MCF 10A (cell line): ENCODE data around the gene CORO2B. TPM values are rescaled to one million over a fixed set of nuclear protein-coding genes. Genes with fewer than 3 reads are reported as not detected.
A peak's percentile ranks its signal among the peaks of the same experiment; 100 is the strongest.

Experiments
- BruUV-seq: library from RNA; stranded (reverse); fragments of 400-500 nt; replicated peaks from 2 replicates; lab custom pipeline; 2021; lab: Mats Ljungman, UMichigan
- CTCF ChIA-PET: fragments of 300-600 bp; sonication (Branson Sonifier 250); formaldehyde crosslinking; extraction: SDS; loops from one replicate; lab custom pipeline; 2021; ENCODE audit warnings: antibody characterized with exemption, inconsistent platforms; lab: Yijun Ruan, JAX
- POLR2A ChIA-PET: fragments of 300-600, 350-650 bp; sonication (Branson Sonifier 250); formaldehyde crosslinking; extraction: SDS; loops from one replicate; lab custom pipeline; 2020; ENCODE audit warnings: antibody characterized with exemption, inconsistent platforms; lab: Yijun Ruan, JAX
- DNase-seq: peaks from one replicate; pipeline ENCODE4 v3.0.0-alpha.2; 2018; ENCODE audit not compliant: unreplicated experiment
- H3K27ac Mint-ChIP-seq: one replicate; pipeline ENCODE4 v1.8.0; 2022; ENCODE audit warnings: mild to moderate bottlenecking, low read depth, mixed read lengths; ENCODE audit not compliant: unreplicated experiment
- H3K27me3 Mint-ChIP-seq: one replicate; pipeline ENCODE4 v1.8.0; 2022; ENCODE audit warnings: mixed read lengths; ENCODE audit not compliant: insufficient read depth, unreplicated experiment
- H3K36me3 Mint-ChIP-seq: one replicate; pipeline ENCODE4 v1.8.0; 2022; ENCODE audit warnings: mild to moderate bottlenecking, moderate library complexity, mixed read lengths; ENCODE audit not compliant: insufficient read depth, unreplicated experiment
- H3K4me1 Mint-ChIP-seq: one replicate; pipeline ENCODE4 v1.8.0; 2022; ENCODE audit warnings: mixed read lengths; ENCODE audit not compliant: insufficient read depth, unreplicated experiment
- H3K4me3 Mint-ChIP-seq: one replicate; pipeline ENCODE4 v1.8.0; 2022; ENCODE audit warnings: mild to moderate bottlenecking, moderate library complexity, mixed read lengths; ENCODE audit not compliant: unreplicated experiment
- H3K9me3 Mint-ChIP-seq: one replicate; pipeline ENCODE4 v1.8.0; 2022; ENCODE audit warnings: mixed read lengths; ENCODE audit not compliant: unreplicated experiment
- intact Hi-C: fragments of 100-400 bp; cut with micrococcal nuclease; formaldehyde crosslinking; loops from 2 replicates; pipeline ENCODE4 v1.14.1; 2022
- total RNA-seq: library from RNA; stranded (reverse); gene quantifications from 2 replicates; pipeline ENCODE4 v1.2.3, GENCODE V29; 2022
- TF ChIP-seq, protein P1 (sequence below): fragments of 200-600 bp; IDR thresholded peaks from one replicate; pipeline ENCODE4 v1.8.0; 2022; ENCODE audit warnings: antibody characterized with exemption, mild to moderate bottlenecking; ENCODE audit not compliant: unreplicated experiment

The CORO2B gene
- total RNA-seq, 1 experiment from 2014 or later, result 0.79 TPM

DNA sequence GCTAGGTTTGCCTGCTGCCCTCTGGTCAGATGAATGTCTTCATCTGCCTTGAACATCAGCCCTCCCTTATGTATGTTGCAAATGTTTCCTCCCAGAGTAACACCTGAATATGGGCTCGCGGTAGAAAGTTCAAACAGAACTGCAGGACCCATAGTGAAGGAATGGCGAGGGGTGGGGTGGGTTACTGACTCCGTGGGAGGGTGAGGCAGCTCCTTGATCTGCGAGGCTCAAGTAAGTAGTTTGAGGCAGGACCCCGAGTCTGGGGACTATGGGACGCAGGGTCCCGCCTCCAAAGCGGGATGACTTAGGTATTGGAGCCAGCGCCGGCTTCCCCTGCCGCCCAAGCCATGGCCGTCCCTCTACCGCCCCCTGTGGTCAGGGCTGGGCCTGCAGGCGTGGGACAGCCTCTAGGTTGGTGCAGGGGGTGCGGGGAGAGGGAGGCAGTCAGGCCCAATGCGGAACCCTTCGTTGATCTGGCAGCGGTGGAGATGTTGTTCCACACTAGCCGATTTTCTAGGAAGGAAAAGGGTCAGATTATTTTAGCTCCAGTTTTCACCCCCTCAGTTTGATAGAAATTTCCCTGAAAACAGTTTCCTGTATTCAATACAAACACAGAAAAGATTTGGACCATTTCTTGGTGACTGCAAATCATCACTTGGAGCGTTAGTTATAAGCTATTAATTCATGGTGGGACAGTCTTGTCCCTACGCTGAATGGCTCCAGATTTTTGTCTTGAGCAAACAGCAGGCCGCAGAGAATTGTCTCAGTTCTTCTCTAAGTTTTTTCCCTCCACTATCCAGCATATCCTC lies 72.3 kb downstream of the CORO2B start:
- intact Hi-C loops, result no loop called here
- CTCF ChIA-PET, result interaction anchor here (0.6 to 3.8 kb wide), 11 partner anchors 12 to 93 kb away, joined by 3 to 23 read pairs (median 4); no protein-coding TSS in a partner anchor

DNA sequence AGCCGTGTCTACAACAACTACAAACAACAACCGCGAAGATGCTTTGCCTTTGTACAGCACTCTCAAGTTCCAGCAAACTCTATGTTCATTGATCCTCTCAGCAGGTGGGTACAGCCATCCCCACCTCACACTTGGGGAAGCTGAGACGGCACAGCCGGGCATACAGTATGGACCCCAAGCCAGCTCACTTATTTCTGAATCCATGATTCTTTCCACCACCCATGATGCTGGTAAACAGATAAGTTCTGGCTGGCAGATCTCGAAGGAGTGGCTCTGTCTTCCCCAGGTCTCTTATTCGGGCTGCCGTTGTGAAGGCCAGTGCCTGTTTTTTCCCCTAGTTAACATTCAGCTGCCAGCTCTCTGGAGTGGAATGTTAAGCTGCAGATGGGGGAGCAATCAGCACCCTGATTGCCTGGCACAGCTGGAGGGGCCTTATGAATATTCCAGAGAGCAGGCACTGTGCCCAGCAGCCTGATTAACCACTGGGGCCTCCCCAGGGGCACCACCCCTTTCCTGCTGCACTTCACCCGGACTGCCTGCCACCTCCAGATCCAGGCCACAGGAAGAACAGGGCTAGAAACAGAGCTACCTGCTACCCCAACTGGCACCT lies 73.2 kb downstream of the CORO2B start:
- Mint-ChIP-seq H3K36me3 (no peaks in the 10 kb centered on the region), H3K27me3 (no peaks in the 10 kb centered on the region), H3K4me1 (no peaks in the 10 kb centered on the region), H3K27ac (no peak overlapping the region), H3K4me3 (no peak overlapping the region), H3K9me3 (no peaks in the 10 kb centered on the region)
- ChIA-PET POLR2A (interaction anchor here (0.6 to 0.9 kb wide), 2 partner anchors 11 kb away, joined by 3 read pairs; no protein-coding TSS in a partner anchor), CTCF (interaction anchor here (0.5 to 3.8 kb wide), 10 partner anchors 11 to 94 kb away, joined by 3 to 23 read pairs (median 4); no protein-coding TSS in a partner anchor)
- TF ChIP-seq, protein P1, sequence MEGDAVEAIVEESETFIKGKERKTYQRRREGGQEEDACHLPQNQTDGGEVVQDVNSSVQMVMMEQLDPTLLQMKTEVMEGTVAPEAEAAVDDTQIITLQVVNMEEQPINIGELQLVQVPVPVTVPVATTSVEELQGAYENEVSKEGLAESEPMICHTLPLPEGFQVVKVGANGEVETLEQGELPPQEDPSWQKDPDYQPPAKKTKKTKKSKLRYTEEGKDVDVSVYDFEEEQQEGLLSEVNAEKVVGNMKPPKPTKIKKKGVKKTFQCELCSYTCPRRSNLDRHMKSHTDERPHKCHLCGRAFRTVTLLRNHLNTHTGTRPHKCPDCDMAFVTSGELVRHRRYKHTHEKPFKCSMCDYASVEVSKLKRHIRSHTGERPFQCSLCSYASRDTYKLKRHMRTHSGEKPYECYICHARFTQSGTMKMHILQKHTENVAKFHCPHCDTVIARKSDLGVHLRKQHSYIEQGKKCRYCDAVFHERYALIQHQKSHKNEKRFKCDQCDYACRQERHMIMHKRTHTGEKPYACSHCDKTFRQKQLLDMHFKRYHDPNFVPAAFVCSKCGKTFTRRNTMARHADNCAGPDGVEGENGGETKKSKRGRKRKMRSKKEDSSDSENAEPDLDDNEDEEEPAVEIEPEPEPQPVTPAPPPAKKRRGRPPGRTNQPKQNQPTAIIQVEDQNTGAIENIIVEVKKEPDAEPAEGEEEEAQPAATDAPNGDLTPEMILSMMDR, result no peak
- intact Hi-C loops, result no loop called here
- BruUV-seq, result no TSS peak
- DNase-seq, result no peak

More for the DNA sequence above, 72.3 kb downstream of the CORO2B start:
- Mint-ChIP-seq H3K4me1 (no peaks in the 10 kb centered on the region), H3K27ac (no peak overlapping the region), H3K9me3 (no peaks in the 10 kb centered on the region), H3K4me3 (no peak overlapping the region), H3K36me3 (no peaks in the 10 kb centered on the region), H3K27me3 (no peaks in the 10 kb centered on the region)
- DNase-seq, result peak; percentile 46
- BruUV-seq, result no TSS peak
- POLR2A ChIA-PET, result interaction anchor here (0.6 kb wide), 1 partner anchor 10 kb away, joined by 3 read pairs; no protein-coding TSS in a partner anchor
- TF ChIP-seq, protein P1, result peak; percentile 75

GRCh38 chr15:68653031-68653635 lies 74.3 kb downstream of the CORO2B start:
- Mint-ChIP-seq H3K27ac (no peak overlapping the region), H3K36me3 (no peaks in the 10 kb centered on the region), H3K9me3 (no peaks in the 10 kb centered on the region), H3K4me1 (no peaks in the 10 kb centered on the region), H3K4me3 (no peak overlapping the region), H3K27me3 (no peaks in the 10 kb centered on the region)
- DNase-seq, result no peak
- BruUV-seq, result no TSS peak
- TF ChIP-seq, protein P1, result no peak
- intact Hi-C loops, result no loop called here
- ChIA-PET POLR2A (interaction anchor here (0.7 to 0.9 kb wide), 2 partner anchors 12 to 71 kb away, joined by 3 read pairs; no protein-coding TSS in a partner anchor), CTCF (interaction anchor here (3.8 kb wide), 1 partner anchor 21 kb away, joined by 23 read pairs; no protein-coding TSS in a partner anchor)
